Peyer's patch (tissue), 4 donors: ENCODE data around the gene SLMAP. TPM values are rescaled to one million over a fixed set of nuclear protein-coding genes. Genes with fewer than 3 reads are reported as not detected.

Experiments
- DNase-seq, 3 donors: peaks; one replicate each; pipeline ENCODE4 v3.0.0-alpha.2; 2017 to 2019
- H3K27ac ChIP-seq, 4 donors: fragments of 200-600 bp; sonication (generic); one replicate each; pipeline ENCODE4 v1.5.1; 2016 to 2019
- H3K27me3 ChIP-seq, 2 donors: fragments of 200-600 bp; sonication (generic); one replicate each; pipeline ENCODE4 v1.5.1; 2019
- H3K36me3 ChIP-seq, 3 donors: fragments of 200-600 bp; sonication (generic); one replicate each; pipeline ENCODE4 v1.5.1; 2016 to 2019
- H3K4me1 ChIP-seq, 4 donors: fragments of 200-600 bp; sonication (generic); one replicate each; pipeline ENCODE4 v1.5.1; 2016 to 2019
- H3K4me3 ChIP-seq, 4 donors: fragments of 200-600 bp; sonication (generic); 1 replicate in 3 of 4; 2 replicates in 1 of 4; pipeline ENCODE4 v1.5.1; 2016 to 2019; ENCODE audit warnings: mild to moderate bottlenecking in 1 of 4
- H3K9me3 ChIP-seq, 4 donors: fragments of 200-600 bp; sonication (generic); one replicate each; pipeline ENCODE4 v1.5.1; 2016 to 2019; ENCODE audit warnings: mild to moderate bottlenecking in 1 of 4
- CTCF ChIP-seq, 6 experiments: fragments of 450-650 bp in 4 of 6; fragments of 200-600 bp in 2 of 6; sonication (generic) in 1 of 6; IDR thresholded peaks; one replicate each; pipeline ENCODE4 v1.5.1; 2017 to 2019; ENCODE audit warnings: antibody characterized with exemption in 6 of 6, mild to moderate bottlenecking in 3 of 6, moderate library complexity in 1 of 6
- POLR2A ChIP-seq, 2 donors: fragments of 450-650 bp; IDR thresholded peaks; one replicate each; pipeline ENCODE4 v1.5.1; 2017; ENCODE audit warnings: antibody characterized with exemption in 2 of 2, mild to moderate bottlenecking in 2 of 2, moderate library complexity in 2 of 2
- total RNA-seq, 4 donors: library from RNA; depleted of rRNA; stranded (reverse); fragments of >200 nt; gene quantifications; one replicate each; pipeline ENCODE4 v1.1.0, GENCODE V29; 2016

The SLMAP gene, protein sequence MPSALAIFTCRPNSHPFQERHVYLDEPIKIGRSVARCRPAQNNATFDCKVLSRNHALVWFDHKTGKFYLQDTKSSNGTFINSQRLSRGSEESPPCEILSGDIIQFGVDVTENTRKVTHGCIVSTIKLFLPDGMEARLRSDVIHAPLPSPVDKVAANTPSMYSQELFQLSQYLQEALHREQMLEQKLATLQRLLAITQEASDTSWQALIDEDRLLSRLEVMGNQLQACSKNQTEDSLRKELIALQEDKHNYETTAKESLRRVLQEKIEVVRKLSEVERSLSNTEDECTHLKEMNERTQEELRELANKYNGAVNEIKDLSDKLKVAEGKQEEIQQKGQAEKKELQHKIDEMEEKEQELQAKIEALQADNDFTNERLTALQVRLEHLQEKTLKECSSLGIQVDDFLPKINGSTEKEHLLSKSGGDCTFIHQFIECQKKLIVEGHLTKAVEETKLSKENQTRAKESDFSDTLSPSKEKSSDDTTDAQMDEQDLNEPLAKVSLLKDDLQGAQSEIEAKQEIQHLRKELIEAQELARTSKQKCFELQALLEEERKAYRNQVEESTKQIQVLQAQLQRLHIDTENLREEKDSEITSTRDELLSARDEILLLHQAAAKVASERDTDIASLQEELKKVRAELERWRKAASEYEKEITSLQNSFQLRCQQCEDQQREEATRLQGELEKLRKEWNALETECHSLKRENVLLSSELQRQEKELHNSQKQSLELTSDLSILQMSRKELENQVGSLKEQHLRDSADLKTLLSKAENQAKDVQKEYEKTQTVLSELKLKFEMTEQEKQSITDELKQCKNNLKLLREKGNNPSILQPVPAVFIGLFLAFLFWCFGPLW
- 100 to 1,000 TPM in 2 of 4 donors, 10 to 100 TPM in 2; 80.8 to 215 (median 94.4) TPM for total RNA-seq

DNA sequence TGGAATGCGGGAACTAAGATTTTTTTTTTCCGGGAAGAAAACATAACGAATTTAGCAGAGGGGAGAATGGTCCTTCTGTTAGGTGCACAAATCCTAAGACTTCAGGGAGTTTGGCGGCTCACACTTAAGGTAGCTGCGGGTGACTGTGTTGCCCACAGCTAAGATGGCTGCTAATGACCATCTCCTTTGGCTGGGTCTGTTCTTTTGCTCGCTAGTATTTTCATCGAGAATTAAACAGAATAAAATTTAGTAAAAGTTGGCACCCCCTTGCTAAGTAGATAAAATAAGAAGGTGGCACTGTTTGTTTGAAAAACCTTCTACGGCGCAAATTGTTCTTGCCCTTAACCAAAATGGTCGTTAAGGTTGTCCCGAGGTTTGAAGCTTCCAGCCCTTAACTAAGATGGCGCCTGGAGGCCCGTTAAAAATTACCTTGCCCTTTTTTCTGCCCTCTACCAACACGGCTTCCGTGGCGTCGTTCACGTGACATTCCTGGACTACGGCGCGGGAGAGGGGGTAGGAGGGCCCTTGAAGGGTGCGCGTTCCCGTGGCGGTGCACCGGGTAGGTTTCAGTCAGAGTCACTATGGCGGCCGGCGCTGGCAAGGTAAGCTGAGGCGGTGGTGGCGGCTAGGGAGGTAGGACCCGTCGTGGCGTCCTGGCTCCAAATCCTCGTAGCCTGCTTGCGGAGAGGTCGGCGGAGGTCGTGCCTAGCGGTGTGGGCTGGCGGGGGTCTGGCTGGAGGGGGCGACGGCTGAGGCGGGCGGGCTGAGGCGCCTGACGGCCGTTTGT lies at the start of gene SLMAP:
Gene SLMAP (plus strand): TSS at position 569 of the 787 bp plus-strand sequence. CDS start 1,343 bp downstream, outside the sequence.
- peak within 1 kb of the TSS; percentile 82 to 98 (median 89) for H3K4me3 ChIP-seq
- H3K9me3 ChIP-seq = no peaks in the 10 kb centered on the region
- TF ChIP-seq POLR2A (IDR thresholded peaks at IDR 0.05) (peak; percentile 70 to 80), CTCF (IDR thresholded peaks at IDR 0.05) (no peak)
- peak; percentile 97 to 99 (median 97) for DNase-seq
- peaks cover 0 to 20% (median 10%) of the 10 kb centered on the region in 4 donors for H3K4me1 ChIP-seq
- no peaks in the 10 kb centered on the region for H3K27me3 ChIP-seq
- H3K36me3 ChIP-seq = peaks cover 0 to 11% (median 0%) of the 10 kb centered on the region in 3 donors
- peak within 1 kb of the TSS; percentile 78 to 91 (median 88) for H3K27ac ChIP-seq

- DNase-seq = no peak
- Histone ChIP-seq H3K27ac (peak overlapping the region in 2 of 4 donors; percentile 31 to 58), H3K27me3 (no peaks in the 10 kb centered on the region), H3K4me3 (no peak overlapping the region), H3K36me3 (no peaks in the 10 kb centered on the region), H3K9me3 (no peaks in the 10 kb centered on the region), H3K4me1 (no peaks in the 10 kb centered on the region)
- TF ChIP-seq CTCF (IDR thresholded peaks at IDR 0.05) (no peak), POLR2A (IDR thresholded peaks at IDR 0.05) (no peak)
Measured at GRCh38 chr3:57706462-57706861, 49.6 kb upstream of the SLMAP start.

DNA sequence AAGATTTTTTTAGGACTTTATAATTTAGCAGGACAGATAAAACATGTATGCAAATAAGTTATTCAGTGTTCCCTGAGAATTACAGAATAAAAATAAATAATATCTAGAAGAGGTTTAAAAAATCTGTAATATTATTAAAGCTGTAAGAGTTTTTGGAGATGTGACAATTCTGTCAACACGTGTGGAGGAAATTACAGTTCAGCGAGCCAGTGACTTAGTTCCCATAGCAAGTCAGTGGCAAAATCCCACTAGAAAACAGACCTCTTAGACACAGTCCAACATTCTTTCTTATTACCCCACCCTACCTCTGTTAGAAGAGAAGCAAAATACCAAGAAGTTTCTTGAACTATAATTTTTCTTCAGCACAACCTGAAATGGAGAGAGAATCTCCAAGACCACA lies 47.1 kb upstream of the SLMAP start:
- no peak for DNase-seq
- H3K4me1 ChIP-seq = no peaks in the 10 kb centered on the region
- no peaks in the 10 kb centered on the region for H3K9me3 ChIP-seq
- no peaks in the 10 kb centered on the region for H3K36me3 ChIP-seq
- no peak for TF ChIP-seq POLR2A (IDR thresholded peaks at IDR 0.05)
- TF ChIP-seq CTCF (IDR thresholded peaks at IDR 0.05) = no peak
- H3K4me3 ChIP-seq = no peak overlapping the region
- no peaks in the 10 kb centered on the region for H3K27me3 ChIP-seq
- no peak overlapping the region for H3K27ac ChIP-seq

DNA sequence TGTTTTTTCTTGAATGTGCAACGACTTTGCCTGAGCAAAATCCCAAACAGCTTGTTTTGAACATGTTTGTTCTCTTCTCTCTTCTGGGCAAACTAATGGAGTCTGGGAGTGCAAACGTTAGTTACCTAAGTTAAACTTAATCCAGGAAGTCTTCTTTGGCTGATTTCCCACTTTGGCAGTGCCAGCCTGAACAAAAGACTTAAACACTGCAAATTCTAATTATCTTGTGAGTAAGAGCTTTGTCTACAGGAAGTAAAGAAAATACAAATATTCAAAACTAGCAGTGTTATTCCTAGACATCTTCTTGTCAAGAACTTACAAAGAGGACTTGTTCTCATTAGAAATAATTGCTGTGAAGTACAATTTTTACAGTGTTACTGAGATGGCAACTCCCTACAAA lies 46.5 kb upstream of the SLMAP start:
- no peaks in the 10 kb centered on the region for H3K9me3 ChIP-seq
- no peak for TF ChIP-seq POLR2A (IDR thresholded peaks at IDR 0.05)
- H3K36me3 ChIP-seq = no peaks in the 10 kb centered on the region
- no peaks in the 10 kb centered on the region for H3K27me3 ChIP-seq
- no peak overlapping the region for H3K4me3 ChIP-seq
- H3K27ac ChIP-seq = no peak overlapping the region
- no peaks in the 10 kb centered on the region for H3K4me1 ChIP-seq
- DNase-seq = no peak

DNA sequence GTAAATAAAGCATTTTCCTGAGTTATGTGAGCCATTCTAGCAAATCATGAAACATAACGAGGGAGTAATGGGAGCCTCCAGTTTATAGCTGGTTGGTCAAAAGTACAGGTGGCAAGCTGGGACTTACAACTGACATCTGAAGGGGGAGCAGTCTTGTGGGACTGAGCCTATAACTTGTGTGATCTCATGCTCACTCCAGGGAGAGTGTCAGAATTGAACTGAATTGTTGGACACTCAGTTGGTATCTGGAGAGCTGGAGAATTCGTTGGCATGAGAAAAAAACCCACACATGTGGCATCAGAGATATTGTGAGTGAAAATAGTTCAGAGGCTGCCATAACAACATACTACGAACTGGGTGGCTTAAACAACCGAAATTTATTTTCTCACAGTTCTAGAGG lies 40.4 kb upstream of the SLMAP start:
- H3K4me1 ChIP-seq = no peaks in the 10 kb centered on the region
- H3K27me3 ChIP-seq = no peaks in the 10 kb centered on the region
- TF ChIP-seq POLR2A (IDR thresholded peaks at IDR 0.05) (no peak), CTCF (IDR thresholded peaks at IDR 0.05) (no peak)
- no peaks in the 10 kb centered on the region for H3K36me3 ChIP-seq
- no peak overlapping the region for H3K27ac ChIP-seq
- no peak for DNase-seq
- H3K4me3 ChIP-seq = no peak overlapping the region
- no peaks in the 10 kb centered on the region for H3K9me3 ChIP-seq
